Measurements from ENCODE around the gene THEM5.

- TF ChIP-seq GATA3 (IDR thresholded peaks at IDR 0.05; ENCODE audit: low read depth, low read length): no peak
- TF ChIP-seq GATA2 (IDR thresholded peaks at IDR 0.05; ENCODE audit: low read depth, low read length): no peak
Observed at GRCh38 chr1:151860504-151861187, 7.1 kb upstream of the THEM5 start.
